ENCODE measurements around the gene PROK1. TPM values are rescaled to one million over a fixed set of nuclear protein-coding genes. Genes with fewer than 3 reads are reported as not detected.

The PROK1 gene
- total and polyA plus RNA-seq, 3 experiments from 2014 or later, result not detected

GRCh38 chr1:110480356-110481096 lies 29.6 kb downstream of the PROK1 start:
- no peaks in the 10 kb centered on the region for H3K9me3 ChIP-seq (ENCODE audit: low read length)
- H3K27me3 Mint-ChIP-seq, result peaks cover 19 to 29% of the 10 kb centered on the region in 2 donors
- DNase-seq, result no peak
- no peaks in the 10 kb centered on the region for H3K4me1 ChIP-seq (ENCODE audit: insufficient read depth, low read length)
- H3K4me3 Mint-ChIP-seq, result no peak overlapping the region
- no peaks in the 10 kb centered on the region for H3K9me3 Mint-ChIP-seq
- H3K27me3 ChIP-seq (ENCODE audit: insufficient read depth, low read length, poor library complexity, severe bottlenecking), result no peaks in the 10 kb centered on the region
- ChIA-PET CTCF (interaction anchor here (1.0 to 1.5 kb wide), 2 partner anchors 16 to 278 kb away, joined by 3 to 4 read pairs; no protein-coding TSS in a partner anchor), POLR2A (no interaction called here)
- no peak overlapping the region for H3K27ac Mint-ChIP-seq
- H3K4me1 Mint-ChIP-seq, result peaks cover 0 to 6% (median 0%) of the 10 kb centered on the region in 3 donors
- no peak overlapping the region for H3K4me3 ChIP-seq (ENCODE audit: low read length)
- H3K36me3 ChIP-seq (ENCODE audit: insufficient read depth, low read length), result no peaks in the 10 kb centered on the region
- no peak overlapping the region for H3K27ac ChIP-seq (ENCODE audit: low read depth, low read length)
- H3K36me3 Mint-ChIP-seq, result no peaks in the 10 kb centered on the region

GRCh38 chr1:110481968-110482623 lies 31.1 kb downstream of the PROK1 start:
- no peaks in the 10 kb centered on the region for H3K36me3 Mint-ChIP-seq
- H3K9me3 Mint-ChIP-seq, result no peaks in the 10 kb centered on the region
- Histone ChIP-seq H3K27ac (ENCODE audit: low read depth, low read length) (no peak overlapping the region), H3K27me3 (ENCODE audit: insufficient read depth, low read length, poor library complexity, severe bottlenecking) (no peaks in the 10 kb centered on the region), H3K4me1 (ENCODE audit: insufficient read depth, low read length) (no peaks in the 10 kb centered on the region), H3K9me3 (ENCODE audit: low read length) (no peaks in the 10 kb centered on the region), H3K36me3 (ENCODE audit: insufficient read depth, low read length) (no peaks in the 10 kb centered on the region), H3K4me3 (ENCODE audit: low read length) (no peak overlapping the region)
- no peak overlapping the region for H3K4me3 Mint-ChIP-seq
- ChIA-PET POLR2A (no interaction called here), CTCF (interaction anchor here (1.0 to 1.5 kb wide), 2 partner anchors 14 to 280 kb away, joined by 3 to 4 read pairs; no protein-coding TSS in a partner anchor)
- no peak overlapping the region for H3K27ac Mint-ChIP-seq
- H3K27me3 Mint-ChIP-seq, result peaks cover 21 to 34% of the 10 kb centered on the region in 2 donors
- no peak for DNase-seq
- H3K4me1 Mint-ChIP-seq, result peaks cover 0 to 6% (median 0%) of the 10 kb centered on the region in 3 donors

GRCh38 chr1:110482662-110483307 lies 31.8 kb downstream of the PROK1 start:
- H3K36me3 ChIP-seq (ENCODE audit: insufficient read depth, low read length), result no peaks in the 10 kb centered on the region
- CTCF ChIA-PET, result interaction anchor here (0.8 to 1.0 kb wide), 3 partner anchors 13 to 280 kb away, joined by 3 to 8 read pairs (median 3); no protein-coding TSS in a partner anchor
- no peaks in the 10 kb centered on the region for H3K9me3 Mint-ChIP-seq

GRCh38 chr1:110483308-110483685 lies 32.3 kb downstream of the PROK1 start:
- Histone ChIP-seq H3K9me3 (ENCODE audit: low read length) (no peaks in the 10 kb centered on the region), H3K4me3 (ENCODE audit: low read length) (no peak overlapping the region), H3K36me3 (ENCODE audit: insufficient read depth, low read length) (no peaks in the 10 kb centered on the region), H3K27ac (ENCODE audit: low read depth, low read length) (no peak overlapping the region), H3K27me3 (ENCODE audit: insufficient read depth, low read length, poor library complexity, severe bottlenecking) (no peaks in the 10 kb centered on the region), H3K4me1 (ENCODE audit: insufficient read depth, low read length) (no peaks in the 10 kb centered on the region)
- ChIA-PET POLR2A (no interaction called here), CTCF (interaction anchor here (0.8 to 1.0 kb wide), 3 partner anchors 12 to 281 kb away, joined by 3 to 8 read pairs (median 3); no protein-coding TSS in a partner anchor)
- no peak overlapping the region for H3K27ac Mint-ChIP-seq
- peaks cover 23 to 41% of the 10 kb centered on the region in 2 donors for H3K27me3 Mint-ChIP-seq
- H3K4me1 Mint-ChIP-seq, result peaks cover 0 to 6% (median 0%) of the 10 kb centered on the region in 3 donors
- H3K4me3 Mint-ChIP-seq, result no peak overlapping the region
- no peak for DNase-seq
- no peaks in the 10 kb centered on the region for H3K36me3 Mint-ChIP-seq
- H3K9me3 Mint-ChIP-seq, result no peaks in the 10 kb centered on the region

More at GRCh38 chr1:110482662-110483307, 31.8 kb downstream of the PROK1 start:
- Histone ChIP-seq H3K27me3 (ENCODE audit: insufficient read depth, low read length, poor library complexity, severe bottlenecking) (no peaks in the 10 kb centered on the region), H3K27ac (ENCODE audit: low read depth, low read length) (no peak overlapping the region), H3K9me3 (ENCODE audit: low read length) (no peaks in the 10 kb centered on the region), H3K4me1 (ENCODE audit: insufficient read depth, low read length) (no peaks in the 10 kb centered on the region), H3K4me3 (ENCODE audit: low read length) (no peak overlapping the region)
- Mint-ChIP-seq H3K4me3 (no peak overlapping the region), H3K27ac (no peak overlapping the region), H3K4me1 (peaks cover 0 to 6% (median 0%) of the 10 kb centered on the region in 3 donors), H3K36me3 (no peaks in the 10 kb centered on the region), H3K27me3 (peaks cover 24 to 38% of the 10 kb centered on the region in 2 donors)
- POLR2A ChIA-PET, result no interaction called here
- no peak for DNase-seq

GRCh38 chr1:110484801-110485200 lies 33.9 kb downstream of the PROK1 start:
- H3K4me3 Mint-ChIP-seq, result no peak overlapping the region
- peaks cover 23 to 41% of the 10 kb centered on the region in 2 donors for H3K27me3 Mint-ChIP-seq
- no peaks in the 10 kb centered on the region for H3K9me3 ChIP-seq (ENCODE audit: low read length)
- no peaks in the 10 kb centered on the region for H3K9me3 Mint-ChIP-seq
- no peak overlapping the region for H3K4me3 ChIP-seq (ENCODE audit: low read length)
- no peak overlapping the region for H3K27ac Mint-ChIP-seq
- POLR2A ChIA-PET, result no interaction called here
- H3K36me3 ChIP-seq (ENCODE audit: insufficient read depth, low read length), result no peaks in the 10 kb centered on the region
- peaks cover 0 to 6% (median 0%) of the 10 kb centered on the region in 3 donors for H3K4me1 Mint-ChIP-seq
- no peak overlapping the region for H3K27ac ChIP-seq (ENCODE audit: low read depth, low read length)
- CTCF ChIA-PET, result no interaction called here
- no peaks in the 10 kb centered on the region for H3K27me3 ChIP-seq (ENCODE audit: insufficient read depth, low read length, poor library complexity, severe bottlenecking)
- DNase-seq, result no peak
- no peaks in the 10 kb centered on the region for H3K36me3 Mint-ChIP-seq
- H3K4me1 ChIP-seq (ENCODE audit: insufficient read depth, low read length), result no peaks in the 10 kb centered on the region

- Mint-ChIP-seq H3K27me3 (peaks cover 23 to 41% of the 10 kb centered on the region in 2 donors), H3K9me3 (no peaks in the 10 kb centered on the region), H3K27ac (no peak overlapping the region), H3K4me1 (peaks cover 0 to 6% (median 0%) of the 10 kb centered on the region in 3 donors), H3K4me3 (no peak overlapping the region), H3K36me3 (no peaks in the 10 kb centered on the region)
- Histone ChIP-seq H3K27me3 (ENCODE audit: insufficient read depth, low read length, poor library complexity, severe bottlenecking) (no peaks in the 10 kb centered on the region), H3K36me3 (ENCODE audit: insufficient read depth, low read length) (no peaks in the 10 kb centered on the region), H3K27ac (ENCODE audit: low read depth, low read length) (no peak overlapping the region), H3K9me3 (ENCODE audit: low read length) (no peaks in the 10 kb centered on the region), H3K4me1 (ENCODE audit: insufficient read depth, low read length) (no peaks in the 10 kb centered on the region), H3K4me3 (ENCODE audit: low read length) (no peak overlapping the region)
- ChIA-PET POLR2A (no interaction called here), CTCF (interaction anchor here (1.4 kb wide), 1 partner anchor 10 kb away, joined by 4 read pairs; no protein-coding TSS in a partner anchor)
- no peak for DNase-seq
Observed at GRCh38 chr1:110485725-110486124, 34.8 kb downstream of the PROK1 start.

- H3K36me3 Mint-ChIP-seq, result no peaks in the 10 kb centered on the region
- DNase-seq, result no peak
- peaks cover 0 to 6% (median 0%) of the 10 kb centered on the region in 3 donors for H3K4me1 Mint-ChIP-seq
- no peak overlapping the region for H3K4me3 ChIP-seq (ENCODE audit: low read length)
- ChIA-PET CTCF (no interaction called here), POLR2A (no interaction called here)
- H3K4me3 Mint-ChIP-seq, result no peak overlapping the region
- H3K4me1 ChIP-seq (ENCODE audit: insufficient read depth, low read length), result no peaks in the 10 kb centered on the region
- H3K9me3 Mint-ChIP-seq, result no peaks in the 10 kb centered on the region
- no peaks in the 10 kb centered on the region for H3K36me3 ChIP-seq (ENCODE audit: insufficient read depth, low read length)
- H3K27me3 ChIP-seq (ENCODE audit: insufficient read depth, low read length, poor library complexity, severe bottlenecking), result no peaks in the 10 kb centered on the region
- H3K27me3 Mint-ChIP-seq, result peaks cover 21 to 41% of the 10 kb centered on the region in 2 donors
- H3K27ac ChIP-seq (ENCODE audit: low read depth, low read length), result no peak overlapping the region
- H3K9me3 ChIP-seq (ENCODE audit: low read length), result no peaks in the 10 kb centered on the region
- no peak overlapping the region for H3K27ac Mint-ChIP-seq
Observed at GRCh38 chr1:110487726-110488125, 36.8 kb downstream of the PROK1 start.

GRCh38 chr1:110488161-110488560 lies 37.2 kb downstream of the PROK1 start:
- DNase-seq, result no peak
- H3K36me3 Mint-ChIP-seq, result no peaks in the 10 kb centered on the region
- H3K9me3 ChIP-seq (ENCODE audit: low read length), result no peaks in the 10 kb centered on the region
- H3K27ac ChIP-seq (ENCODE audit: low read depth, low read length), result no peak overlapping the region
- no peaks in the 10 kb centered on the region for H3K4me1 ChIP-seq (ENCODE audit: insufficient read depth, low read length)
- peaks cover 0 to 3% (median 0%) of the 10 kb centered on the region in 3 donors for H3K4me1 Mint-ChIP-seq
- CTCF ChIA-PET, result no interaction called here
- peaks cover 21 to 38% of the 10 kb centered on the region in 2 donors for H3K27me3 Mint-ChIP-seq
- POLR2A ChIA-PET, result no interaction called here
- H3K4me3 Mint-ChIP-seq, result no peak overlapping the region
- H3K27me3 ChIP-seq (ENCODE audit: insufficient read depth, low read length, poor library complexity, severe bottlenecking), result no peaks in the 10 kb centered on the region
- no peaks in the 10 kb centered on the region for H3K9me3 Mint-ChIP-seq
- no peaks in the 10 kb centered on the region for H3K36me3 ChIP-seq (ENCODE audit: insufficient read depth, low read length)
- H3K27ac Mint-ChIP-seq, result no peak overlapping the region
- H3K4me3 ChIP-seq (ENCODE audit: low read length), result no peak overlapping the region

Measured in CD8-positive, alpha-beta memory T cell (primary cell).